Ovary (tissue), 3 donors: ENCODE data around the gene CRYGA.

Experiments
- CTCF ChIP-seq, 3 donors: fragments of 450-650 bp in 2 of 3; fragments of 200-600 bp in 1 of 3; IDR thresholded peaks; one replicate each; pipeline versions ENCODE4 v1.5.1 to v1.8.0; 2016 to 2022; ENCODE audit warnings: antibody characterized with exemption in 3 of 3, mild to moderate bottlenecking in 1 of 3
- EP300 ChIP-seq: sonication (generic); formaldehyde crosslinking; IDR thresholded peaks from one replicate; pipeline ENCODE4 v1.6.1; 2017; ENCODE audit warnings: antibody characterized with exemption
- POLR2A ChIP-seq: fragments of 450-650 bp; IDR thresholded peaks from one replicate; pipeline ENCODE4 v1.6.1; 2017; ENCODE audit warnings: antibody characterized with exemption, mild to moderate bottlenecking, moderate library complexity
- donor health status: DM: no; HTN: no; CAD: no.

DNA sequence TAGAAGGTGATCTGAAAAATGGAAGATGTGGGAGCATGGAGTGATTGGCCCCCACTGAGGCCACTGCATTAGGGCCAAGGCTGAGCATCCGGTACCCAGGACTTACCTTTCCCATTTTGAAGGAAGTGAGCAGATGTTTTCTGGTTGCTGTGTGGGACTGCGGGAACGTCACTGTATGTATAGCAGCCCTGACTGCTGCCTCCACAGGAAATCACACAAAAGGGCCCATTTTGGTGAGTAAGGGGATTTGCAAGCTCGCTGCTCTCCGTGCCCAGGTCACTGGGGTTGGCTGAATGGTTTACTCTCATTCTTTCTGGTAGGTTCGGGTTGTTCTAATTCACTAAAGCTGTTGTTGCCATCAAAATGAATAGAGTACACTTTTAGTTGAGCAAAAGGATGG is 17.4 kb downstream of the CRYGA start, which contains the start of gene CRYGB:
- no peak for TF ChIP-seq CTCF (IDR thresholded peaks at IDR 0.05)
- TF ChIP-seq POLR2A = no peak
- TF ChIP-seq EP300 = no peak
